ENCODE measurements around the gene PHYHIPL.

DNA sequence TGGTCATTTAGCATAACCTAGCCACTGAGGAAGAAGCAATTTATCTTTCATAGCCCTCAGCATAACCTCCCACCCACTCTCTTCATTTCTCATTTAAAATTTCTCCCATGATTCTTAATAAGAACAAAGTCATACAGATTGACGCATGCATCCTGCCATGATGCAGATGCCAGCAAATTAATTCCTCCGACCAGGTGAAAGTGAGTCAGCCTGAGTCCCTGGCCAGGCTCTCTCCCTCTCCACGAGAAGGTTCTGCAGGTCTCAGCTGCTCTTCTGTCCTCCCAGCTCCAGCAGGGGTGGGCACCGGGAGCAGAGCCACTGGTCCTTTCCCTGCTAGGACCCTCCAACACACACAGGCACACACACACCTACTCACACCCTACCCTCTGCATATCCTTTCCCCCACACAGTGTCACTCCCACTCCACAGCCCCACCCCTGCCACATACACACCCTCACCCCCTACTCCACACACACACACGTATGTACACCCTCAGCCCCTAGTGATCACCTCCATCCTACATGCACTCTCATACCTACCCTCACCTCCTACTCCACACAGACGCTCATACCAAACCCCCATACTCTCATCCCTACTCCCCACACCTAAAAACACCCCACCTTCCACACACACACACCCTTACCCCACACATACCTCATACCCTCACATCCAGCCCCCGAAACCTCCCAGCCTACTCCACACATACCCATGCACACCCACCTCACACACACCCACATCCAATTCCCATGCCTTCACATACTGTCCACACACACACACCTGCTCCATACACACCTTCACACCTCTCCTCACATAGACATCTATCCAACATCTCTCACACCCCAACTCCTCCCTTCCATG is 107.9 kb downstream of the PHYHIPL start:
- TF ChIP-seq, protein P1, sequence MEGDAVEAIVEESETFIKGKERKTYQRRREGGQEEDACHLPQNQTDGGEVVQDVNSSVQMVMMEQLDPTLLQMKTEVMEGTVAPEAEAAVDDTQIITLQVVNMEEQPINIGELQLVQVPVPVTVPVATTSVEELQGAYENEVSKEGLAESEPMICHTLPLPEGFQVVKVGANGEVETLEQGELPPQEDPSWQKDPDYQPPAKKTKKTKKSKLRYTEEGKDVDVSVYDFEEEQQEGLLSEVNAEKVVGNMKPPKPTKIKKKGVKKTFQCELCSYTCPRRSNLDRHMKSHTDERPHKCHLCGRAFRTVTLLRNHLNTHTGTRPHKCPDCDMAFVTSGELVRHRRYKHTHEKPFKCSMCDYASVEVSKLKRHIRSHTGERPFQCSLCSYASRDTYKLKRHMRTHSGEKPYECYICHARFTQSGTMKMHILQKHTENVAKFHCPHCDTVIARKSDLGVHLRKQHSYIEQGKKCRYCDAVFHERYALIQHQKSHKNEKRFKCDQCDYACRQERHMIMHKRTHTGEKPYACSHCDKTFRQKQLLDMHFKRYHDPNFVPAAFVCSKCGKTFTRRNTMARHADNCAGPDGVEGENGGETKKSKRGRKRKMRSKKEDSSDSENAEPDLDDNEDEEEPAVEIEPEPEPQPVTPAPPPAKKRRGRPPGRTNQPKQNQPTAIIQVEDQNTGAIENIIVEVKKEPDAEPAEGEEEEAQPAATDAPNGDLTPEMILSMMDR (conservative IDR thresholded peaks at IDR 0.05; ENCODE audit: low read depth, low read length): no peak
- TF ChIP-seq NFE2L2 (IDR thresholded peaks at IDR 0.05; ENCODE audit: low read depth, low read length) (no peak), POLR2A (IDR thresholded peaks at IDR 0.05; ENCODE audit: low read depth, low read length) (no peak), CEBPB (IDR thresholded peaks at IDR 0.05; ENCODE audit: low read depth, low read length) (no peak), RAD21 (IDR thresholded peaks at IDR 0.05; ENCODE audit: low read length) (no peak), FOS (IDR thresholded peaks at IDR 0.05; ENCODE audit: low read depth, low read length) (no peak), MAZ (IDR thresholded peaks at IDR 0.05; ENCODE audit: borderline replicate concordance, low read depth, low read length) (no peak), MXI1 (IDR thresholded peaks at IDR 0.05; ENCODE audit: borderline replicate concordance, low read depth, low read length) (no peak), RCOR1 (IDR thresholded peaks at IDR 0.05; ENCODE audit: insufficient replicate concordance, low read length) (no peak), RFX5 (IDR thresholded peaks at IDR 0.05; ENCODE audit: low read depth, low read length) (no peak), BHLHE40 (IDR thresholded peaks at IDR 0.05; ENCODE audit: low read depth, low read length) (no peak)
- TF ChIP-seq, protein P2, sequence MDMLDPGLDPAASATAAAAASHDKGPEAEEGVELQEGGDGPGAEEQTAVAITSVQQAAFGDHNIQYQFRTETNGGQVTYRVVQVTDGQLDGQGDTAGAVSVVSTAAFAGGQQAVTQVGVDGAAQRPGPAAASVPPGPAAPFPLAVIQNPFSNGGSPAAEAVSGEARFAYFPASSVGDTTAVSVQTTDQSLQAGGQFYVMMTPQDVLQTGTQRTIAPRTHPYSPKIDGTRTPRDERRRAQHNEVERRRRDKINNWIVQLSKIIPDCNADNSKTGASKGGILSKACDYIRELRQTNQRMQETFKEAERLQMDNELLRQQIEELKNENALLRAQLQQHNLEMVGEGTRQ (IDR thresholded peaks at IDR 0.05; ENCODE audit: low read depth, low read length): no peak
- TF ChIP-seq, protein P3, sequence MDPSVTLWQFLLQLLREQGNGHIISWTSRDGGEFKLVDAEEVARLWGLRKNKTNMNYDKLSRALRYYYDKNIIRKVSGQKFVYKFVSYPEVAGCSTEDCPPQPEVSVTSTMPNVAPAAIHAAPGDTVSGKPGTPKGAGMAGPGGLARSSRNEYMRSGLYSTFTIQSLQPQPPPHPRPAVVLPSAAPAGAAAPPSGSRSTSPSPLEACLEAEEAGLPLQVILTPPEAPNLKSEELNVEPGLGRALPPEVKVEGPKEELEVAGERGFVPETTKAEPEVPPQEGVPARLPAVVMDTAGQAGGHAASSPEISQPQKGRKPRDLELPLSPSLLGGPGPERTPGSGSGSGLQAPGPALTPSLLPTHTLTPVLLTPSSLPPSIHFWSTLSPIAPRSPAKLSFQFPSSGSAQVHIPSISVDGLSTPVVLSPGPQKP (IDR thresholded peaks at IDR 0.05; ENCODE audit: borderline replicate concordance, low read depth, low read length): no peak
